H1 (cell line): Measurements from ENCODE around the gene ADAMTS4. TPM values are rescaled to one million over a fixed set of nuclear protein-coding genes. Genes with fewer than 3 reads are reported as not detected.

ENCODE experiments used
- CTCF ChIA-PET: fragments of 300-600 bp; sonication (Branson Sonifier 250); formaldehyde crosslinking; loops from one replicate; lab custom pipeline; 2021; ENCODE audit not compliant: partially characterized antibody; lab: Charles Lee
- POLR2A ChIA-PET: fragments of 300-600 bp; sonication (Branson Sonifier 250); formaldehyde crosslinking; loops from one replicate; lab custom pipeline; 2021; ENCODE audit warnings: inconsistent platforms; ENCODE audit not compliant: partially characterized antibody; lab: Charles Lee
- DNase-seq, 2 experiments: peaks; one replicate each; pipeline versions ENCODE4 v3.0.0 to v3.0.0-alpha.2; 2010 to 2022; ENCODE audit warnings: low spot score in 2 of 2, low read depth in 1 of 2, mixed read lengths in 1 of 2
- FAIRE-seq: peaks from 2 replicates; lab custom pipeline; 2011; peaks lifted over from hg19 to GRCh38; lab: Jason Lieb, UNC
- H2AFZ ChIP-seq: 2 replicates; pipeline ENCODE4 v1.8.1; 2012; ENCODE audit warnings: low read length, inconsistent platforms
- H2AK5ac ChIP-seq: 2 replicates; pipeline ENCODE4 v1.6.1; 2013; ENCODE audit warnings: low read depth, low read length
- H2BK120ac ChIP-seq: replicated peaks from 2 replicates; pipeline ENCODE3; 2013; ENCODE audit warnings: low read depth, low read length, inconsistent platforms
- H2BK12ac ChIP-seq: 2 replicates; pipeline ENCODE4 v1.6.1; 2013; ENCODE audit warnings: low read depth, low read length
- H2BK15ac ChIP-seq: 2 replicates; pipeline ENCODE4 v1.6.1; 2013; ENCODE audit warnings: low read length
- H2BK20ac ChIP-seq: 2 replicates; pipeline ENCODE4 v1.6.1; 2013; ENCODE audit warnings: low read length
- H2BK5ac ChIP-seq: 2 replicates; pipeline ENCODE4 v1.6.1; 2013; ENCODE audit warnings: low read depth, low read length
- H3K14ac ChIP-seq: 2 replicates; pipeline ENCODE4 v1.6.1; 2013; ENCODE audit warnings: inconsistent platforms; ENCODE audit not compliant: insufficient read length
- H3K18ac ChIP-seq: 2 replicates; pipeline ENCODE4 v1.6.1; 2013; ENCODE audit warnings: low read length; ENCODE audit errors: extremely low read depth
- H3K23ac ChIP-seq: 2 replicates; pipeline ENCODE4 v1.6.1; 2013; ENCODE audit warnings: inconsistent platforms; ENCODE audit not compliant: insufficient read length
- H3K23me2 ChIP-seq: 2 replicates; pipeline ENCODE4 v1.6.1; 2013; ENCODE audit warnings: low read depth, low read length
- H3K27ac ChIP-seq: 2 replicates; pipeline ENCODE4 v1.6.1; 2011; ENCODE audit warnings: low read depth, low read length, inconsistent platforms
- H3K27me3 ChIP-seq, 4 experiments: replicated peaks in 1 of 4; 1 replicate in 1 of 4; 2 replicates in 3 of 4; pipeline versions ENCODE4 v1.6.1 to v1.8.1; 2011 to 2013; ENCODE audit warnings: low read length in 3 of 4, mild to moderate bottlenecking in 3 of 4, inconsistent platforms in 2 of 4, mixed read lengths in 2 of 4, moderate library complexity in 1 of 4; ENCODE audit not compliant: control insufficient read depth in 3 of 4, insufficient read depth in 3 of 4; ENCODE audit errors: extremely low read depth in 1 of 4
- H3K36me3 ChIP-seq, 4 experiments: 2 replicates each; pipeline versions ENCODE4 v1.6.1 to v1.8.1; 2011 to 2013; ENCODE audit warnings: mild to moderate bottlenecking in 4 of 4, low read length in 3 of 4, moderate library complexity in 2 of 4, control low read depth in 1 of 4, inconsistent platforms in 1 of 4; ENCODE audit not compliant: insufficient read depth in 4 of 4, control insufficient read depth in 2 of 4
- H3K4ac ChIP-seq: replicated peaks from 2 replicates; pipeline ENCODE3; 2013; ENCODE audit warnings: low read length, low read depth, mixed read lengths, inconsistent platforms; ENCODE audit not compliant: insufficient read length
- H3K4me1 ChIP-seq, 4 experiments: replicated peaks in 1 of 4; 1 replicate in 1 of 4; 2 replicates in 3 of 4; pipeline versions ENCODE4 v1.6.1 to v1.8.1; 2011 to 2013; ENCODE audit warnings: low read length in 3 of 4, inconsistent platforms in 2 of 4, mixed read lengths in 1 of 4; ENCODE audit not compliant: insufficient read depth in 4 of 4, control insufficient read depth in 3 of 4
- H3K4me2 ChIP-seq, 2 experiments: 2 replicates each; pipeline versions ENCODE4 v1.6.1 to v1.8.1; 2011 to 2013; ENCODE audit warnings: low read depth in 2 of 2, low read length in 2 of 2, control low read depth in 1 of 2, inconsistent platforms in 1 of 2, mild to moderate bottlenecking in 1 of 2; ENCODE audit not compliant: insufficient read depth in 1 of 2
- H3K4me3 ChIP-seq, 4 experiments: fragments of 200-600, 300-600 bp in 1 of 4; sonication (generic), shearing (Covaris generic), sonication (Bioruptor Twin) in 1 of 4; 2 replicates each; pipeline versions ENCODE4 v1.5.1 to v1.8.1; 2011 to 2016; ENCODE audit warnings: low read length in 4 of 4, low read depth in 3 of 4, control low read depth in 2 of 4, inconsistent platforms in 2 of 4, mild to moderate bottlenecking in 2 of 4, mixed read lengths in 1 of 4, moderate library complexity in 1 of 4; ENCODE audit not compliant: insufficient read depth in 2 of 4; ENCODE audit errors: extremely low read depth in 1 of 4
- H3K56ac ChIP-seq: replicated peaks from 2 replicates; pipeline ENCODE3; 2013; ENCODE audit warnings: low read depth, mild to moderate bottlenecking, mixed read lengths, low read length, inconsistent platforms; ENCODE audit not compliant: insufficient read length
- H3K79me1 ChIP-seq: 2 replicates; pipeline ENCODE4 v1.6.1; 2013; ENCODE audit warnings: low read depth, low read length, control low read depth
- H3K79me2 ChIP-seq, 2 experiments: 2 replicates each; pipeline versions ENCODE4 v1.6.1 to v1.8.1; 2012 to 2013; ENCODE audit warnings: low read length in 2 of 2, mild to moderate bottlenecking in 2 of 2, inconsistent platforms in 1 of 2; ENCODE audit not compliant: insufficient read depth in 2 of 2, control insufficient read depth in 1 of 2
- H3K9ac ChIP-seq, 4 experiments: replicated peaks in 1 of 4; 1 replicate in 1 of 4; 2 replicates in 3 of 4; pipeline versions ENCODE4 v1.6.1 to v1.8.1; 2011 to 2013; ENCODE audit warnings: low read depth in 3 of 4, low read length in 3 of 4, control low read depth in 2 of 4, mild to moderate bottlenecking in 2 of 4, moderate library complexity in 2 of 4, inconsistent platforms in 1 of 4; ENCODE audit errors: extremely low read depth in 1 of 4
- H3K9me3 ChIP-seq, 2 experiments: 2 replicates each; pipeline versions ENCODE4 v1.6.1 to v1.8.1; 2012 to 2013; ENCODE audit warnings: mild to moderate bottlenecking in 2 of 2, moderate library complexity in 2 of 2, control low read depth in 1 of 2, inconsistent platforms in 1 of 2, low read depth in 1 of 2, low read length in 1 of 2, mixed read lengths in 1 of 2; ENCODE audit not compliant: insufficient read depth in 2 of 2
- H4K20me1 ChIP-seq, 2 experiments: replicated peaks in 1 of 2; 2 replicates each; pipeline versions ENCODE3 to v1.8.1; 2011 to 2013; ENCODE audit warnings: inconsistent platforms in 2 of 2, low read length in 2 of 2, mild to moderate bottlenecking in 1 of 2; ENCODE audit not compliant: insufficient read depth in 2 of 2, control insufficient read depth in 1 of 2
- H4K5ac ChIP-seq: 2 replicates; pipeline ENCODE4 v1.6.1; 2013; ENCODE audit warnings: low read length, low read depth, mixed read lengths, inconsistent platforms; ENCODE audit not compliant: insufficient read length
- H4K8ac ChIP-seq: 2 replicates; pipeline ENCODE4 v1.8.0; 2013; ENCODE audit warnings: mild to moderate bottlenecking, moderate library complexity, low read length, inconsistent platforms; ENCODE audit not compliant: insufficient read depth; ENCODE audit errors: extremely low read depth
- H4K91ac ChIP-seq: replicated peaks from 2 replicates; pipeline ENCODE3; 2013; ENCODE audit warnings: low read length, mixed read lengths, inconsistent platforms; ENCODE audit not compliant: insufficient read length
- BRCA1 ChIP-seq: IDR thresholded peaks from 2 replicates; pipeline ENCODE4 v1.6.1; 2012; ENCODE audit warnings: low read depth, low read length, improper control_type of control experiment
- CHD1 ChIP-seq: IDR thresholded peaks from 2 replicates; pipeline ENCODE4 v1.6.1; 2012; ENCODE audit warnings: low read depth, low read length, improper control_type of control experiment
- CTCF ChIP-seq, 3 experiments: IDR thresholded peaks; 1 replicate in 2 of 3; 2 replicates in 1 of 3; pipeline versions ENCODE4 v1.5.1 to v1.6.1; 2011; ENCODE audit warnings: low read length in 3 of 3, mild to moderate bottlenecking in 3 of 3, inconsistent platforms in 2 of 3, low read depth in 1 of 3, moderate library complexity in 1 of 3; ENCODE audit not compliant: insufficient read depth in 1 of 3; ENCODE audit errors: control extremely low read depth in 1 of 3
- GABPA ChIP-seq: IDR thresholded peaks from 2 replicates; pipeline ENCODE4 v1.6.1; 2011; ENCODE audit warnings: mild to moderate bottlenecking, low read length, moderate library complexity, borderline replicate concordance; ENCODE audit not compliant: insufficient read depth
- HDAC2 ChIP-seq, 2 experiments: fragments of 300-600 bp in 1 of 2; sonication (generic) in 1 of 2; IDR thresholded peaks; 2 replicates each; pipeline ENCODE4 v1.6.1; 2011 to 2012; ENCODE audit warnings: low read depth in 2 of 2, low read length in 2 of 2, mild to moderate bottlenecking in 2 of 2, moderate library complexity in 2 of 2, borderline replicate concordance in 1 of 2, inconsistent platforms in 1 of 2
- SUZ12 ChIP-seq: fragments of 200-600 bp; sonication (generic); IDR thresholded peaks from 2 replicates; pipeline ENCODE4 v1.6.1; 2012; ENCODE audit warnings: mild to moderate bottlenecking, inconsistent platforms, low read length, moderate library complexity, mixed read lengths
- TCF12 ChIP-seq: IDR thresholded peaks from 2 replicates; pipeline ENCODE4 v1.6.1; 2011; ENCODE audit warnings: low read depth, mild to moderate bottlenecking, low read length
- WGBS, 2 experiments: shearing (Covaris generic) in 1 of 2; methylation state at CpG; one replicate each; pipeline versions ENCODE4 v1.1.6 to v1.1.7; 2013 to 2015; ENCODE audit warnings: low lambda C conversion rate in 2 of 2, mixed read lengths in 2 of 2, inconsistent platforms in 1 of 2, low coverage in 1 of 2, missing lambda C conversion rate in 1 of 2; ENCODE audit not compliant: insufficient replicate concordance in 2 of 2, insufficient coverage in 1 of 2, insufficient read length in 1 of 2; ENCODE audit errors: extremely low coverage in 1 of 2, missing lambda C conversion rate in 1 of 2; 5-methylcytosine and 5-hydroxymethylcytosine counted together
- polyA plus RNA-seq, 7 experiments: library from polyadenylated mRNA; depleted of rRNA in 3 of 7; stranded (reverse) in 5 of 7; unstranded in 2 of 7; fragments of >200 nt in 5 of 7; fragments of 200-250 nt in 2 of 7; gene quantifications; 1 replicate in 5 of 7; 2 replicates in 1 of 7; 4 replicates in 1 of 7; pipeline versions ENCODE4 v1.2.1 to v1.2.3, GENCODE V29; 2011 to 2013; ENCODE audit warnings: missing spikeins in 2 of 7, mixed read lengths in 2 of 7
- total RNA-seq: library from RNA; stranded (reverse); fragmentation: NEBNext Ultra II Directional; extraction: Animal tissue kit (Norgen Biotek cat#: 25700); gene quantifications from 2 replicates; pipeline ENCODE4 v1.2.1, GENCODE V29; 2021
- TF ChIP-seq, protein P1 (sequence below): IDR thresholded peaks from 2 replicates; pipeline ENCODE4 v1.6.1; 2012; ENCODE audit warnings: low read length, inconsistent platforms

ADAMTS4 gene
- total and polyA plus RNA-seq, 2 of the 8 experiments (the other 6 are each of a cell fraction or from before 2014, with no cell fraction given): 4.6 to 7.2 TPM

DNA sequence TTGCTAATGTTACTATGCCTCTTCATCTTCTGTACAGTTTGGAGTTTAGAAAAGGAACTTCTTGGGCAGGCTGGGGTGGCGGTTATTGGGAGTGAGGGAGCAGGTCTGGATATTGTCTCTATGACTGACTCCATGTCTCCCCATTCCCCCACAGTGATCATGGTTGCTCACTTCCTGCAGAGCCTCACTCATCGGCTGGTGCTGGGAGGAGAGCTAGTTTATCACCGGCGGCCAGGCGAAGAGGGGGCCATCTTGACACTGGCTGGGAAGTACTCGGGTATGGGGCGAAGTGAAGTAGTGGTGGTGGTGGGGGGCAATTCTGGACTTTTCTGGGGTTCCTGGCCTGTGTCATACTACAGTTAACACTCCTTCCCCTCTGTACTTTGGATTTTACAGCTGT is 29.2 kb upstream of the ADAMTS4 start:
- Histone ChIP-seq H3K9me3 (no peaks in the 10 kb centered on the region), H2AK5ac (no peak overlapping the region), H3K79me2 (no peaks in the 10 kb centered on the region), H3K56ac (no peak overlapping the region), H3K9ac (no peak overlapping the region), H2BK15ac (no peak overlapping the region), H2BK20ac (no peak overlapping the region), H2BK5ac (no peak overlapping the region), H3K27ac (no peak overlapping the region), H2AFZ (no peak overlapping the region), H4K5ac (no peak overlapping the region), H3K23me2 (peaks cover 8% of the 10 kb centered on the region), H3K79me1 (no peaks in the 10 kb centered on the region), H4K20me1 (no peaks in the 10 kb centered on the region), H3K4ac (no peak overlapping the region), H2BK12ac (no peak overlapping the region), H4K91ac (no peak overlapping the region), H2BK120ac (no peak overlapping the region), H3K27me3 (no peaks in the 10 kb centered on the region), H3K4me3 (no peak overlapping the region), H3K4me1 (peaks cover 2 to 6% (median 4%) of the 10 kb centered on the region in 4 experiments), H3K36me3 (peaks cover 0 to 10% (median 8%) of the 10 kb centered on the region in 4 experiments; a peak in 5 of 8 replicates), H4K8ac (no peak overlapping the region), H3K4me2 (no peak overlapping the region; a peak in 1 of 4 replicates), H3K14ac (no peak overlapping the region), H3K18ac (no peak overlapping the region), H3K23ac (no peak overlapping the region)
- no peak for DNase-seq
- ChIA-PET POLR2A (interaction anchor here (0.6 to 0.9 kb wide), 2 partner anchors 78 to 146 kb away, joined by 3 to 4 read pairs; no protein-coding TSS in a partner anchor), CTCF (interaction anchor here (0.7 to 23.7 kb wide), 19 partner anchors 11 to 207 kb away, joined by 3 to 427 read pairs (median 18); partner anchors contain the start of genes ADAMTS4, F11R, FCER1G and NDUFS2)
- FAIRE-seq: no peak
- 97% methylated on average over 7 of the region's 7 CpGs; no CpG with 5 or more reads in 1 of the 2 experiments for WGBS, 2 experiments
- no peak for TF ChIP-seq SUZ12
- TF ChIP-seq CTCF (IDR thresholded peaks at IDR 0.05; ENCODE audit: control extremely low read depth in 1 of 3, insufficient read depth in 1 of 3, low read depth in 1 of 3, low read length in 3 of 3): no peak
- no peak for TF ChIP-seq HDAC2 (IDR thresholded peaks at IDR 0.05; ENCODE audit: borderline replicate concordance in 1 of 2, low read depth in 2 of 2, low read length in 2 of 2)
- TF ChIP-seq CHD1: no peak
- TF ChIP-seq BRCA1: no peak
- no peak for TF ChIP-seq TCF12
- TF ChIP-seq, protein P1, sequence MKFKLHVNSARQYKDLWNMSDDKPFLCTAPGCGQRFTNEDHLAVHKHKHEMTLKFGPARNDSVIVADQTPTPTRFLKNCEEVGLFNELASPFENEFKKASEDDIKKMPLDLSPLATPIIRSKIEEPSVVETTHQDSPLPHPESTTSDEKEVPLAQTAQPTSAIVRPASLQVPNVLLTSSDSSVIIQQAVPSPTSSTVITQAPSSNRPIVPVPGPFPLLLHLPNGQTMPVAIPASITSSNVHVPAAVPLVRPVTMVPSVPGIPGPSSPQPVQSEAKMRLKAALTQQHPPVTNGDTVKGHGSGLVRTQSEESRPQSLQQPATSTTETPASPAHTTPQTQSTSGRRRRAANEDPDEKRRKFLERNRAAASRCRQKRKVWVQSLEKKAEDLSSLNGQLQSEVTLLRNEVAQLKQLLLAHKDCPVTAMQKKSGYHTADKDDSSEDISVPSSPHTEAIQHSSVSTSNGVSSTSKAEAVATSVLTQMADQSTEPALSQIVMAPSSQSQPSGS: no peak
- TF ChIP-seq GABPA: no peak
